CD14-positive monocyte (primary cell): ENCODE results near the gene CDH23. TPM values are rescaled to one million over a fixed set of nuclear protein-coding genes. Genes with fewer than 3 reads are reported as not detected.
"Not testable (repeated sequence)": the region's sequence is repeated elsewhere in the genome, so short reads cannot be mapped to it uniquely, and the experiment has no call there.

ENCODE experiments used
- DNase-seq, 3 donors: peaks; one replicate each; pipeline ENCODE4 v3.0.0-alpha.2; 2011 to 2022
- H2AFZ ChIP-seq: 2 replicates; pipeline ENCODE4 v1.6.0; 2012; ENCODE audit warnings: mild to moderate bottlenecking, low read depth, low read length, inconsistent platforms; ENCODE audit not compliant: insufficient read depth, poor library complexity, severe bottlenecking
- H3K27ac ChIP-seq, 2 donors: 1 replicate in 1 of 2; 2 replicates in 1 of 2; pipeline ENCODE4 v1.5.1; 2012 to 2013; ENCODE audit warnings: low read length in 2 of 2, control low read depth in 1 of 2, inconsistent platforms in 1 of 2, low read depth in 1 of 2, mild to moderate bottlenecking in 1 of 2
- H3K27me3 ChIP-seq, 2 donors: one replicate each; pipeline versions ENCODE4 v1.6.0 to v1.6.1; 2011 to 2013; ENCODE audit warnings: low read length in 2 of 2; ENCODE audit not compliant: control insufficient read depth in 2 of 2, insufficient read depth in 2 of 2
- H3K36me3 ChIP-seq, 2 donors: replicated peaks in 1 of 2; 1 replicate in 1 of 2; 2 replicates in 1 of 2; pipeline versions ENCODE4 v1.5.1 to v1.6.1; 2012 to 2013; ENCODE audit warnings: low read length in 2 of 2, control low read depth in 1 of 2, inconsistent platforms in 1 of 2, mild to moderate bottlenecking in 1 of 2; ENCODE audit not compliant: insufficient read depth in 2 of 2, control insufficient read depth in 1 of 2
- H3K4me1 ChIP-seq, 2 donors: 1 replicate in 1 of 2; 2 replicates in 1 of 2; pipeline versions ENCODE4 v1.5.1 to v1.6.1; 2012 to 2013; ENCODE audit warnings: low read length in 2 of 2, control low read depth in 1 of 2, inconsistent platforms in 1 of 2, mild to moderate bottlenecking in 1 of 2, moderate library complexity in 1 of 2; ENCODE audit not compliant: insufficient read depth in 2 of 2, control insufficient read depth in 1 of 2
- H3K4me2 ChIP-seq: replicated peaks from 2 replicates; pipeline ENCODE3; 2012; ENCODE audit warnings: low read length, moderate library complexity, mild to moderate bottlenecking; ENCODE audit not compliant: poor library complexity, severe bottlenecking; ENCODE audit errors: extremely low read depth
- H3K4me3 ChIP-seq, 3 experiments: fragments of 200-600 bp in 1 of 3; sonication (generic) in 1 of 3; replicated peaks in 1 of 3; 1 replicate in 2 of 3; 2 replicates in 1 of 3; pipeline ENCODE4 v1.5.1; 2011 to 2013; ENCODE audit warnings: low read length in 3 of 3, mild to moderate bottlenecking in 3 of 3, control low read depth in 2 of 3, low read depth in 2 of 3, inconsistent platforms in 1 of 3, moderate library complexity in 1 of 3
- H3K79me2 ChIP-seq: 2 replicates; pipeline ENCODE4 v1.6.0; 2012; ENCODE audit warnings: mild to moderate bottlenecking, control low read depth, inconsistent platforms, low read length, moderate library complexity; ENCODE audit not compliant: insufficient read depth
- H3K9ac ChIP-seq: 2 replicates; pipeline ENCODE4 v1.6.0; 2017; ENCODE audit warnings: low read length, mild to moderate bottlenecking; ENCODE audit not compliant: insufficient read depth, poor library complexity, severe bottlenecking
- H3K9me3 ChIP-seq, 2 donors: replicated peaks in 1 of 2; 1 replicate in 1 of 2; 2 replicates in 1 of 2; pipeline versions ENCODE4 v1.5.1 to v1.6.1; 2012 to 2013; ENCODE audit warnings: low read length in 2 of 2, control low read depth in 1 of 2; ENCODE audit not compliant: control insufficient read depth in 1 of 2, insufficient read depth in 1 of 2
- H4K20me1 ChIP-seq: 2 replicates; pipeline ENCODE4 v1.6.0; 2012; ENCODE audit warnings: mild to moderate bottlenecking, low read length, control low read depth, moderate library complexity; ENCODE audit not compliant: insufficient read depth
- H3K27ac Mint-ChIP-seq, 7 donors: one replicate each; pipeline ENCODE4 v1.8.0; 2020; ENCODE audit warnings: mild to moderate bottlenecking in 7 of 7, mixed read lengths in 7 of 7, moderate library complexity in 6 of 7, inconsistent platforms in 2 of 7
- H3K27me3 Mint-ChIP-seq, 3 donors: one replicate each; pipeline ENCODE4 v1.8.0; 2021 to 2022; ENCODE audit warnings: low read depth in 3 of 3, mild to moderate bottlenecking in 3 of 3, mixed read lengths in 3 of 3, moderate library complexity in 3 of 3, inconsistent platforms in 1 of 3
- H3K36me3 Mint-ChIP-seq, 2 donors: one replicate each; pipeline ENCODE4 v1.8.0; 2020; ENCODE audit warnings: mixed read lengths in 2 of 2, inconsistent platforms in 1 of 2, mild to moderate bottlenecking in 1 of 2
- H3K4me1 Mint-ChIP-seq: one replicate; pipeline ENCODE4 v1.8.0; 2020; ENCODE audit warnings: mild to moderate bottlenecking, mixed read lengths
- H3K4me3 Mint-ChIP-seq, 2 donors: one replicate each; pipeline ENCODE4 v1.8.0; 2020; ENCODE audit warnings: mild to moderate bottlenecking in 2 of 2, mixed read lengths in 2 of 2, moderate library complexity in 1 of 2
- H3K9me3 Mint-ChIP-seq, 7 donors: one replicate each; pipeline ENCODE4 v1.8.0; 2020 to 2022; ENCODE audit warnings: mixed read lengths in 7 of 7, mild to moderate bottlenecking in 6 of 7, moderate library complexity in 6 of 7, inconsistent platforms in 2 of 7
- WGBS: methylation state at CpG from one replicate; pipeline ENCODE4 v1.1.5; 2013; ENCODE audit warnings: missing lambda C conversion rate; ENCODE audit not compliant: insufficient coverage; 5-methylcytosine and 5-hydroxymethylcytosine counted together
- intact Hi-C, 2 donors: fragments of 100-400 bp; cut with micrococcal nuclease; formaldehyde crosslinking; loops; one replicate each; pipeline versions ENCODE4 v1.15.0 to v1.15.1; 2023
- polyA plus RNA-seq, 3 donors: library from polyadenylated mRNA; depleted of rRNA in 1 of 3; unstranded in 2 of 3; stranded (reverse) in 1 of 3; fragments of 300-500 nt in 2 of 3; fragments of >200 nt in 1 of 3; fragmentation: Illumina TruSeq in 2 of 3; gene quantifications; 1 replicate in 2 of 3; 2 replicates in 1 of 3; pipeline ENCODE4 v1.2.3, GENCODE V29; 2012 to 2021
- TF ChIP-seq, protein P1 (sequence below): fragments of 200-600 bp; IDR thresholded peaks from one replicate; pipeline ENCODE4 v1.8.0; 2022; ENCODE audit warnings: antibody characterized with exemption, mild to moderate bottlenecking

The CDH23 gene
- polyA plus RNA-seq, 3 donors, result 8.2 to 36.2 (median 10.5) TPM

DNA sequence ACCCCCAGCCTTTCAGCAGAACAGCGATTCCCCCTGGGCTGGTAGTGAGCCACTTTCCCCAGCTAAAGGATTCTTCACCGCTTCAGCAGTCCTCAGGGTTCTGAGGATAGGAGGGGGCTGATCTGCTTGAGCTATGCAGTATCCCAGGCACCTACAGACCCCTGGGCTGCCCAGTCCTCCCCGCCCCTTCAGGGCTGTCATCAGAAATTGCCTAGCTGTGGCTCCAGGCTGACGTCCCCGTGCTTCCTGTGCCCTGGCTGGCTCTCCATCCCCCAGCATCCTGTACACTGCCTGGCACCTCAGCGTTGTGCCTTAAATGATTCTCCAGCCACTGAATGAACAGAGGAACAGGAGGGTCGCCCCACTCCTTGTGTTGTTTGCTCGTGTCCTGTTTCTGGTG lies 38.4 kb upstream of the CDH23 start:
- Histone ChIP-seq H3K4me3 (no peak overlapping the region), H2AFZ (no peak overlapping the region), H3K9ac (no peak overlapping the region), H3K4me1 (peaks cover 41 to 44% of the 10 kb centered on the region in 2 donors), H3K9me3 (no peaks in the 10 kb centered on the region), H3K27ac (peak overlapping the region; percentile 75 to 90), H3K36me3 (peaks cover 47 to 69% of the 10 kb centered on the region in 2 donors), H3K4me2 (no peak overlapping the region), H3K79me2 (no peaks in the 10 kb centered on the region), H4K20me1 (no peaks in the 10 kb centered on the region), H3K27me3 (no peaks in the 10 kb centered on the region)
- Mint-ChIP-seq H3K36me3 (peaks cover 65 to 79% of the 10 kb centered on the region in 2 donors), H3K27me3 (peaks cover 0 to 2% (median 1%) of the 10 kb centered on the region in 3 donors), H3K4me1 (peaks cover 37% of the 10 kb centered on the region), H3K27ac (peak overlapping the region; percentile 92 to 98 (median 97)), H3K4me3 (no peak overlapping the region), H3K9me3 (peaks cover 0 to 4% (median 0%) of the 10 kb centered on the region in 7 donors)
- no peak for DNase-seq
- intact Hi-C loops, result loop anchor here in 1 of 2 donors (2.0 kb wide), 1 partner anchor 15 kb away; no protein-coding TSS in a partner anchor
- TF ChIP-seq, protein P1, sequence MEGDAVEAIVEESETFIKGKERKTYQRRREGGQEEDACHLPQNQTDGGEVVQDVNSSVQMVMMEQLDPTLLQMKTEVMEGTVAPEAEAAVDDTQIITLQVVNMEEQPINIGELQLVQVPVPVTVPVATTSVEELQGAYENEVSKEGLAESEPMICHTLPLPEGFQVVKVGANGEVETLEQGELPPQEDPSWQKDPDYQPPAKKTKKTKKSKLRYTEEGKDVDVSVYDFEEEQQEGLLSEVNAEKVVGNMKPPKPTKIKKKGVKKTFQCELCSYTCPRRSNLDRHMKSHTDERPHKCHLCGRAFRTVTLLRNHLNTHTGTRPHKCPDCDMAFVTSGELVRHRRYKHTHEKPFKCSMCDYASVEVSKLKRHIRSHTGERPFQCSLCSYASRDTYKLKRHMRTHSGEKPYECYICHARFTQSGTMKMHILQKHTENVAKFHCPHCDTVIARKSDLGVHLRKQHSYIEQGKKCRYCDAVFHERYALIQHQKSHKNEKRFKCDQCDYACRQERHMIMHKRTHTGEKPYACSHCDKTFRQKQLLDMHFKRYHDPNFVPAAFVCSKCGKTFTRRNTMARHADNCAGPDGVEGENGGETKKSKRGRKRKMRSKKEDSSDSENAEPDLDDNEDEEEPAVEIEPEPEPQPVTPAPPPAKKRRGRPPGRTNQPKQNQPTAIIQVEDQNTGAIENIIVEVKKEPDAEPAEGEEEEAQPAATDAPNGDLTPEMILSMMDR, result no peak
- WGBS, result 67% methylated on average over 7 of the region's 8 CpGs

DNA sequence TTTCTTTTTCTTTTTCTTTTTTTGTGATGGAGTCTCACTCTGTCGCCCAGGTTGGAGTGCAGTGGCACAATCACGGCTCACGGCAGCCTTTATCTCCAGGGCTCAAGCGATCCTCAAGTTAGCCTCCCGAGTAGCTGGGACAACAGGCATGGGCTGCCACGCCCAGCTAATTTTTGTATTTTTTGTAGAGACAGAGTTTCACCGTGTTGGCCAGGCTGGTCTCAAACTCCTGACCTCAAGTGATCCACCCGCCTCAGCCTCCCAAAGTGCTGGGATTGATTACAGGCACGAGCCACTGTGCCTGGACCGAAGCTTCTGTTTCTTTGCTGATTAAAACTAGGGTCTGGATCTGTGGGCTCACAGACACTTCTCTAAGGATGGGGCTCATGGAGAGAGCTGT lies 37.8 kb upstream of the CDH23 start:
- H3K4me1 Mint-ChIP-seq, result peaks cover 42% of the 10 kb centered on the region
- intact Hi-C loops, result loop anchor here in 1 of 2 donors (2.0 kb wide), 1 partner anchor 14 kb away; no protein-coding TSS in a partner anchor
- Histone ChIP-seq H2AFZ (peak overlapping the region; percentile 69), H3K9ac (peak overlapping the region; percentile 43), H3K36me3 (peaks cover 43 to 63% of the 10 kb centered on the region in 2 donors), H3K4me2 (peak overlapping the region; percentile 58), H3K4me3 (peak overlapping the region in 1 of 3 experiments; percentile 63), H3K4me1 (peaks cover 47 to 50% of the 10 kb centered on the region in 2 donors), H3K27ac (peak overlapping the region; percentile 75 to 90)
- H3K27me3 ChIP-seq, H3K9me3 ChIP-seq, H3K27me3 Mint-ChIP-seq, H4K20me1 ChIP-seq, DNase-seq, H3K9me3 Mint-ChIP-seq, H3K79me2 ChIP-seq: not testable (repeated sequence)
- WGBS, result 69% methylated on average over 7 of the region's 10 CpGs
- H3K36me3 Mint-ChIP-seq, result peaks cover 59 to 73% of the 10 kb centered on the region in 2 donors
- H3K4me3 Mint-ChIP-seq, result peak overlapping the region; percentile 66 to 84
- H3K27ac Mint-ChIP-seq, result peak overlapping the region; percentile 92 to 98 (median 97)
